ENCODE results near the gene CA10.

DNA sequence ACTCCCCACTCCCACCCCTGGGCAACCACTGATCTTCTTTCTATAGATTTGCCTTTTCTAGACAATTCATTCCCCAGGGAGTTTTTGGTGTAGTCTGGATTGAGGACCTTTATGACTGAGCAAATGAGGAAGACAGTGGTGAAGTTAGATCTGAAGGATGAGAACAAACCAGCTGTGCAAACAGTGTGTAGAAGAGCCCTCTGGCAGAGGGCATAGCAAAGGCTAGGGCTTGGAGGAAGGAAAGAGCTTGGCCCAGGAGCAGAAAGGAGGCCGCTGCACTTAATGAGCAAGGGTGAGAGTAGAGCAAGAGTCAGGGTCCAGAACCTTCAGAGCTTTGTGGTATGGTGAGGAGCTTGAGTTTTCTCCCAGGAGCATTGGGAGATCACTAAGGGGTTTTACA lies 352.7 kb downstream of the CA10 start:
- TF ChIP-seq POLR2A (IDR thresholded peaks at IDR 0.05) (no peak), POLR2AphosphoS5 (IDR thresholded peaks at IDR 0.05) (no peak), EP300 (IDR thresholded peaks at IDR 0.05; ENCODE audit: low read depth) (no peak)
- TF ChIP-seq, protein P1, sequence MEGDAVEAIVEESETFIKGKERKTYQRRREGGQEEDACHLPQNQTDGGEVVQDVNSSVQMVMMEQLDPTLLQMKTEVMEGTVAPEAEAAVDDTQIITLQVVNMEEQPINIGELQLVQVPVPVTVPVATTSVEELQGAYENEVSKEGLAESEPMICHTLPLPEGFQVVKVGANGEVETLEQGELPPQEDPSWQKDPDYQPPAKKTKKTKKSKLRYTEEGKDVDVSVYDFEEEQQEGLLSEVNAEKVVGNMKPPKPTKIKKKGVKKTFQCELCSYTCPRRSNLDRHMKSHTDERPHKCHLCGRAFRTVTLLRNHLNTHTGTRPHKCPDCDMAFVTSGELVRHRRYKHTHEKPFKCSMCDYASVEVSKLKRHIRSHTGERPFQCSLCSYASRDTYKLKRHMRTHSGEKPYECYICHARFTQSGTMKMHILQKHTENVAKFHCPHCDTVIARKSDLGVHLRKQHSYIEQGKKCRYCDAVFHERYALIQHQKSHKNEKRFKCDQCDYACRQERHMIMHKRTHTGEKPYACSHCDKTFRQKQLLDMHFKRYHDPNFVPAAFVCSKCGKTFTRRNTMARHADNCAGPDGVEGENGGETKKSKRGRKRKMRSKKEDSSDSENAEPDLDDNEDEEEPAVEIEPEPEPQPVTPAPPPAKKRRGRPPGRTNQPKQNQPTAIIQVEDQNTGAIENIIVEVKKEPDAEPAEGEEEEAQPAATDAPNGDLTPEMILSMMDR (IDR thresholded peaks at IDR 0.05) = no peak

Measured in transverse colon (tissue), 4 donors.